H1 (cell line): ENCODE results near the gene HHAT.

Experiments
- CHD2 ChIP-seq: IDR thresholded peaks from 2 replicates; pipeline ENCODE4 v1.6.1; 2012; ENCODE audit warnings: low read length, improper control_type of control experiment
- CTCF ChIP-seq, 3 experiments: IDR thresholded peaks; 1 replicate in 2 of 3; 2 replicates in 1 of 3; pipeline versions ENCODE4 v1.5.1 to v1.6.1; 2011; ENCODE audit warnings: low read length in 3 of 3, mild to moderate bottlenecking in 3 of 3, inconsistent platforms in 2 of 3, low read depth in 1 of 3, moderate library complexity in 1 of 3; ENCODE audit not compliant: insufficient read depth in 1 of 3; ENCODE audit errors: control extremely low read depth in 1 of 3
- GTF2F1 ChIP-seq: IDR thresholded peaks from 2 replicates; pipeline ENCODE4 v1.6.1; 2012; ENCODE audit warnings: low read depth, low read length, improper control_type of control experiment, borderline replicate concordance
- HDAC2 ChIP-seq, 2 experiments: fragments of 300-600 bp in 1 of 2; sonication (generic) in 1 of 2; IDR thresholded peaks; 2 replicates each; pipeline ENCODE4 v1.6.1; 2011 to 2012; ENCODE audit warnings: low read depth in 2 of 2, low read length in 2 of 2, mild to moderate bottlenecking in 2 of 2, moderate library complexity in 2 of 2, borderline replicate concordance in 1 of 2, inconsistent platforms in 1 of 2
- JUND ChIP-seq: IDR thresholded peaks from 2 replicates; pipeline ENCODE4 v1.6.1; 2011; ENCODE audit warnings: mild to moderate bottlenecking, improper control_type of control experiment, low read length
- KDM1A ChIP-seq: fragments of 200-600, 300-600 bp; sonication (generic); IDR thresholded peaks from 2 replicates; pipeline ENCODE4 v1.7.1; 2016; ENCODE audit warnings: mild to moderate bottlenecking, low read length, borderline replicate concordance
- MAFK ChIP-seq: IDR thresholded peaks from 2 replicates; pipeline ENCODE4 v1.6.1; 2012; ENCODE audit warnings: low read depth, mild to moderate bottlenecking, improper control_type of control experiment, low read length
- POLR2A ChIP-seq, 2 experiments: IDR thresholded peaks; 1 replicate in 1 of 2; 2 replicates in 1 of 2; pipeline ENCODE4 v1.6.1; 2011; ENCODE audit warnings: low read depth in 2 of 2, low read length in 2 of 2, mild to moderate bottlenecking in 2 of 2; ENCODE audit errors: control extremely low read depth in 1 of 2
- POLR2AphosphoS5 ChIP-seq: IDR thresholded peaks from 2 replicates; pipeline ENCODE4 v1.6.1; 2011; ENCODE audit warnings: low read depth, low read length
- SRF ChIP-seq: IDR thresholded peaks from 2 replicates; pipeline ENCODE4 v1.6.1; 2011; ENCODE audit warnings: mild to moderate bottlenecking, low read depth, low read length, moderate library complexity
- TBP ChIP-seq: IDR thresholded peaks from 2 replicates; pipeline ENCODE4 v1.6.1; 2011; ENCODE audit warnings: low read depth, low read length, improper control_type of control experiment
- TCF12 ChIP-seq: IDR thresholded peaks from 2 replicates; pipeline ENCODE4 v1.6.1; 2011; ENCODE audit warnings: low read depth, mild to moderate bottlenecking, low read length
- YY1 ChIP-seq: IDR thresholded peaks from 2 replicates; pipeline ENCODE4 v1.6.1; 2011; ENCODE audit warnings: low read depth, mild to moderate bottlenecking, low read length
- TF ChIP-seq, protein P1 (sequence below): IDR thresholded peaks from 2 replicates; pipeline ENCODE4 v1.6.1; 2011; ENCODE audit warnings: low read length, improper control_type of control experiment

- TF ChIP-seq POLR2A (IDR thresholded peaks at IDR 0.05; ENCODE audit: control extremely low read depth in 1 of 2, low read depth in 2 of 2, low read length in 2 of 2) (no peak), HDAC2 (IDR thresholded peaks at IDR 0.05; ENCODE audit: borderline replicate concordance in 1 of 2, low read depth in 2 of 2, low read length in 2 of 2) (no peak), TBP (no peak), CHD2 (no peak), CTCF (IDR thresholded peaks at IDR 0.05; ENCODE audit: control extremely low read depth in 1 of 3, insufficient read depth in 1 of 3, low read depth in 1 of 3, low read length in 3 of 3) (no peak), GTF2F1 (no peak), TCF12 (no peak), MAFK (no peak), POLR2AphosphoS5 (no peak), KDM1A (no peak), JUND (no peak), YY1 (no peak), SRF (no peak)
- TF ChIP-seq, protein P1, sequence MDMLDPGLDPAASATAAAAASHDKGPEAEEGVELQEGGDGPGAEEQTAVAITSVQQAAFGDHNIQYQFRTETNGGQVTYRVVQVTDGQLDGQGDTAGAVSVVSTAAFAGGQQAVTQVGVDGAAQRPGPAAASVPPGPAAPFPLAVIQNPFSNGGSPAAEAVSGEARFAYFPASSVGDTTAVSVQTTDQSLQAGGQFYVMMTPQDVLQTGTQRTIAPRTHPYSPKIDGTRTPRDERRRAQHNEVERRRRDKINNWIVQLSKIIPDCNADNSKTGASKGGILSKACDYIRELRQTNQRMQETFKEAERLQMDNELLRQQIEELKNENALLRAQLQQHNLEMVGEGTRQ, result no peak
Measured at GRCh38 chr1:210648588-210649269, 320.0 kb downstream of the HHAT start.
